NB4 (cell line): Measurements from ENCODE around the gene ABHD4.

Experiments
- DNase-seq: peaks from one replicate; pipeline ENCODE4 v3.0.0; 2010; ENCODE audit warnings: low read depth
- H3K4me3 ChIP-seq: one replicate; pipeline ENCODE4 v1.5.1; 2011; ENCODE audit warnings: mild to moderate bottlenecking, low read depth, low read length, moderate library complexity
- CTCF ChIP-seq: IDR thresholded peaks from one replicate; pipeline ENCODE4 v1.5.1; 2012; ENCODE audit warnings: low read depth, low read length
- MAX ChIP-seq: IDR thresholded peaks from 2 replicates; pipeline ENCODE4 v1.6.1; 2011; ENCODE audit warnings: low read depth, low read length
- MYC ChIP-seq: IDR thresholded peaks from 2 replicates; pipeline ENCODE4 v1.6.1; 2011; ENCODE audit warnings: low read depth, low read length
- POLR2A ChIP-seq: IDR thresholded peaks from 2 replicates; pipeline ENCODE4 v1.6.1; 2011; ENCODE audit warnings: mild to moderate bottlenecking; ENCODE audit not compliant: insufficient read length; ENCODE audit errors: extremely low read depth

ABHD4 gene

GRCh38 chr14:22650960-22651521, 52.9 kb downstream of the ABHD4 start:
- DNase-seq, result peak; percentile 69
- H3K4me3 ChIP-seq, result no peak overlapping the region
- TF ChIP-seq POLR2A (peak; percentile 71), MYC (no peak), CTCF (no peak), MAX (no peak)

- no peak overlapping the region for H3K4me3 ChIP-seq
- TF ChIP-seq MAX, result no peak
- TF ChIP-seq MYC, result no peak
- TF ChIP-seq CTCF, result no peak
- TF ChIP-seq POLR2A, result no peak
- no peak for DNase-seq
Observed at GRCh38 chr14:22651586-22651985, 53.5 kb downstream of the ABHD4 start.

- peak; percentile 63 for DNase-seq
- TF ChIP-seq MAX (no peak), CTCF (peak; percentile 85)
Observed at GRCh38 chr14:22653012-22653621, 55.0 kb downstream of the ABHD4 start.

GRCh38 chr14:22656226-22656625, 58.1 kb downstream of the ABHD4 start:
- H3K4me3 ChIP-seq, result no peak overlapping the region
- DNase-seq, result no peak
- TF ChIP-seq CTCF (no peak), MYC (no peak), POLR2A (no peak), MAX (no peak)

More at GRCh38 chr14:22653012-22653621, 55.0 kb downstream of the ABHD4 start:
- H3K4me3 ChIP-seq, result no peak overlapping the region

GRCh38 chr14:22656945-22657731, 59.0 kb downstream of the ABHD4 start:
- DNase-seq, result no peak
- no peak for TF ChIP-seq POLR2A
- TF ChIP-seq MAX, result no peak
- TF ChIP-seq MYC, result no peak
- no peak for TF ChIP-seq CTCF
- no peak overlapping the region for H3K4me3 ChIP-seq
